H9 (cell line): Measurements from ENCODE around the gene SLC24A3. TPM values are rescaled to one million over a fixed set of nuclear protein-coding genes. Genes with fewer than 3 reads are reported as not detected.

Experiments used
- DNase-seq: peaks from one replicate; pipeline ENCODE4 v3.0.0-alpha.2; 2017
- H2AFZ ChIP-seq: one replicate; pipeline ENCODE4 v1.6.1; 2013; ENCODE audit warnings: mild to moderate bottlenecking, low read length, control low read depth, moderate library complexity
- H2AK5ac ChIP-seq: 2 replicates; pipeline ENCODE4 v1.6.1; 2013; ENCODE audit warnings: low read length, control low read depth, mixed read lengths; ENCODE audit not compliant: insufficient read length
- H2BK120ac ChIP-seq: one replicate; pipeline ENCODE4 v1.6.1; 2013; ENCODE audit warnings: low read depth, mild to moderate bottlenecking, low read length, control low read depth, inconsistent platforms; ENCODE audit not compliant: poor library complexity, severe bottlenecking
- H2BK12ac ChIP-seq: 2 replicates; pipeline ENCODE4 v1.6.1; 2013; ENCODE audit warnings: low read length, control low read depth, mixed read lengths, low read depth; ENCODE audit not compliant: insufficient read length
- H2BK15ac ChIP-seq: 2 replicates; pipeline ENCODE4 v1.6.1; 2013; ENCODE audit warnings: low read depth, low read length, control low read depth
- H2BK20ac ChIP-seq: one replicate; pipeline ENCODE4 v1.6.1; 2013; ENCODE audit warnings: low read depth, mild to moderate bottlenecking, low read length, control low read depth, inconsistent platforms; ENCODE audit not compliant: poor library complexity, severe bottlenecking
- H2BK5ac ChIP-seq: 2 replicates; pipeline ENCODE4 v1.6.1; 2013; ENCODE audit warnings: low read length, control low read depth, mixed read lengths; ENCODE audit not compliant: insufficient read length
- H3K14ac ChIP-seq: 2 replicates; pipeline ENCODE4 v1.6.1; 2013; ENCODE audit warnings: low read length, control low read depth; ENCODE audit not compliant: insufficient read depth
- H3K18ac ChIP-seq: 2 replicates; pipeline ENCODE4 v1.6.1; 2013; ENCODE audit warnings: low read depth, mild to moderate bottlenecking, mixed read lengths, low read length, control low read depth; ENCODE audit not compliant: insufficient read length
- H3K23ac ChIP-seq: 2 replicates; pipeline ENCODE4 v1.6.1; 2013; ENCODE audit warnings: low read length, control low read depth, mixed read lengths, low read depth; ENCODE audit not compliant: insufficient read length
- H3K23me2 ChIP-seq: 2 replicates; pipeline ENCODE4 v1.6.1; 2013; ENCODE audit warnings: low read depth, mild to moderate bottlenecking, mixed read lengths, low read length, control low read depth; ENCODE audit not compliant: insufficient read length, poor library complexity, severe bottlenecking
- H3K27ac ChIP-seq: 2 replicates; pipeline ENCODE4 v1.5.1; 2013; ENCODE audit warnings: low read length, control low read depth, mixed read lengths, low read depth; ENCODE audit not compliant: insufficient read length
- H3K27me3 ChIP-seq: 2 replicates; pipeline ENCODE4 v1.6.1; 2013; ENCODE audit warnings: low read length, control low read depth, inconsistent platforms; ENCODE audit not compliant: insufficient read depth
- H3K4ac ChIP-seq: 2 replicates; pipeline ENCODE4 v1.6.1; 2013; ENCODE audit warnings: low read depth, mild to moderate bottlenecking, control low read depth, inconsistent platforms, low read length, moderate library complexity
- H3K4me1 ChIP-seq: 2 replicates; pipeline ENCODE4 v1.6.1; 2013; ENCODE audit warnings: low read length, control low read depth, inconsistent platforms; ENCODE audit not compliant: insufficient read depth
- H3K4me2 ChIP-seq: 2 replicates; pipeline ENCODE4 v1.6.1; 2013; ENCODE audit warnings: low read length, control low read depth, mixed read lengths; ENCODE audit not compliant: insufficient read length, insufficient read depth
- H3K56ac ChIP-seq: 2 replicates; pipeline ENCODE4 v1.6.1; 2013; ENCODE audit warnings: low read depth, mild to moderate bottlenecking, mixed read lengths, low read length, control low read depth; ENCODE audit not compliant: insufficient read length
- H3K79me1 ChIP-seq: 2 replicates; pipeline ENCODE4 v1.6.1; 2013; ENCODE audit warnings: low read depth, mild to moderate bottlenecking, moderate library complexity, low read length, control low read depth, inconsistent platforms; ENCODE audit not compliant: insufficient read depth, poor library complexity, severe bottlenecking
- H3K79me2 ChIP-seq: 2 replicates; pipeline ENCODE4 v1.6.1; 2013; ENCODE audit warnings: low read length, control low read depth, inconsistent platforms; ENCODE audit not compliant: insufficient read depth
- H3K9ac ChIP-seq: 2 replicates; pipeline ENCODE4 v1.6.1; 2013; ENCODE audit warnings: low read length, control low read depth, mixed read lengths; ENCODE audit not compliant: insufficient read length; ENCODE audit errors: extremely low read depth
- H3K9me3 ChIP-seq: one replicate; pipeline ENCODE4 v1.6.1; 2013; ENCODE audit warnings: low read depth, low read length, inconsistent platforms; ENCODE audit not compliant: control insufficient read depth
- H3T11ph ChIP-seq: one replicate; pipeline ENCODE4 v1.6.1; 2013; ENCODE audit warnings: mild to moderate bottlenecking, low read length, control low read depth, inconsistent platforms
- H4K20me1 ChIP-seq: one replicate; pipeline ENCODE4 v1.6.1; 2013; ENCODE audit not compliant: control insufficient read depth, insufficient read length, insufficient read depth
- H4K5ac ChIP-seq: 2 replicates; pipeline ENCODE4 v1.6.1; 2013; ENCODE audit warnings: low read depth, mild to moderate bottlenecking, mixed read lengths, low read length, control low read depth; ENCODE audit not compliant: insufficient read length
- H4K8ac ChIP-seq: replicated peaks from 2 replicates; pipeline ENCODE4 v1.6.1; 2013; ENCODE audit warnings: low read length, control low read depth, mixed read lengths, low read depth; ENCODE audit not compliant: insufficient read length
- H4K91ac ChIP-seq: 2 replicates; pipeline ENCODE4 v1.6.1; 2013; ENCODE audit warnings: low read depth, mild to moderate bottlenecking, moderate library complexity, mixed read lengths, low read length, control low read depth; ENCODE audit not compliant: insufficient read length
- H3K27ac Mint-ChIP-seq, 3 experiments: 2 replicates in 2 of 3; 3 replicates in 1 of 3; pipeline ENCODE4 v1.8.0; 2020 to 2021; ENCODE audit warnings: mixed read lengths in 3 of 3, mild to moderate bottlenecking in 1 of 3, moderate library complexity in 1 of 3
- H3K27me3 Mint-ChIP-seq: 2 replicates; pipeline ENCODE4 v1.8.0; 2021; ENCODE audit warnings: low read depth, mild to moderate bottlenecking, moderate library complexity, mixed read lengths
- H3K36me3 Mint-ChIP-seq, 3 experiments: 2 replicates in 2 of 3; 3 replicates in 1 of 3; pipeline ENCODE4 v1.8.0; 2020 to 2021; ENCODE audit warnings: low read depth in 3 of 3, mixed read lengths in 3 of 3; ENCODE audit not compliant: insufficient read depth in 1 of 3
- H3K4me1 Mint-ChIP-seq, 2 experiments: 2 replicates each; pipeline ENCODE4 v1.8.0; 2020; ENCODE audit warnings: mixed read lengths in 2 of 2
- H3K4me3 Mint-ChIP-seq, 2 experiments: 2 replicates in 1 of 2; 3 replicates in 1 of 2; pipeline ENCODE4 v1.8.0; 2020 to 2021; ENCODE audit warnings: mild to moderate bottlenecking in 2 of 2, mixed read lengths in 2 of 2, moderate library complexity in 1 of 2
- H3K9me3 Mint-ChIP-seq, 2 experiments: 2 replicates in 1 of 2; 3 replicates in 1 of 2; pipeline ENCODE4 v1.8.0; 2020; ENCODE audit warnings: mild to moderate bottlenecking in 2 of 2, mixed read lengths in 2 of 2, moderate library complexity in 1 of 2
- WGBS: extraction: QIAGEN DNeasy Blood & Tissue Kit; methylation state at CpG from one replicate; pipeline ENCODE4 v1.1.7; 2013; ENCODE audit warnings: missing lambda C conversion rate, low lambda C conversion rate, mixed read lengths; ENCODE audit not compliant: insufficient read length; ENCODE audit errors: extremely low coverage; 5-methylcytosine and 5-hydroxymethylcytosine counted together
- total RNA-seq: library from RNA; stranded (reverse); gene quantifications from 2 replicates; pipeline ENCODE4 v1.2.1, GENCODE V29; 2021
- TF ChIP-seq, protein P1 (sequence below): fragments of 200-600 bp; sonication (generic); conservative IDR thresholded peaks from 3 replicates; pipeline ENCODE4 v1.8.0; 2021; ENCODE audit warnings: antibody characterized with exemption, mild to moderate bottlenecking

SLC24A3 gene
- total RNA-seq, 1 experiment from 2014 or later: 0.83 TPM

DNA sequence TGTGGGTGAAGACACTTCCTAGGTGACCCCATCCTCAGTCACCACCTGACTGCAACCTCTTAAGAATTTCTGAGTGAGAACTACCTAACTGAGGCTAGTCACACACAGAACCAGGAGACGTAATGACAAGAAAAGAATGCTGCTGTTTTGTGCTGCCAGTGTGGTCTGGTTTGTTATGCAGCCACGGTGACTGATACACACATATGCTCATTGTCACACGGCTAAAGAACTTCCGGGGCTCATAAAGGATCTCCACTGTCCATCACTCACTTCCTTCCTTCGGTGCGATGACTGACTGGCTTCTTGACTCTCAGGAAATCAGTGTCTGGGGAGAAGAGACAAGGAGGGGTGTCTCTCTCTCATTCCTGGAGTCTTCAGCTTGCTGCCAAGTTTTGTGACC is 88.0 kb downstream of the SLC24A3 start:
- Histone ChIP-seq H2AK5ac (no peak overlapping the region), H4K8ac (no peak overlapping the region), H3K14ac (no peak overlapping the region), H2BK12ac (no peak overlapping the region), H2BK120ac (no peak overlapping the region), H3K4me1 (peaks cover 3% of the 10 kb centered on the region; the same call in 1 of the 2 replicates), H3K23me2 (no peaks in the 10 kb centered on the region), H3K79me1 (no peaks in the 10 kb centered on the region), H3K9ac (no peak overlapping the region), H3K27ac (no peak overlapping the region), H3T11ph (no peak overlapping the region), H3K9me3 (no peaks in the 10 kb centered on the region), H3K23ac (no peak overlapping the region), H2BK15ac (no peak overlapping the region), H4K20me1 (no peaks in the 10 kb centered on the region), H2BK5ac (no peak overlapping the region), H4K91ac (no peak overlapping the region), H3K18ac (no peak overlapping the region), H3K4me2 (no peak overlapping the region), H4K5ac (no peak overlapping the region), H3K79me2 (no peaks in the 10 kb centered on the region), H2BK20ac (no peak overlapping the region), H3K56ac (no peak overlapping the region), H2AFZ (no peak overlapping the region), H3K27me3 (no peaks in the 10 kb centered on the region), H3K4ac (no peak overlapping the region)
- DNase-seq: no peak
- TF ChIP-seq, protein P1, sequence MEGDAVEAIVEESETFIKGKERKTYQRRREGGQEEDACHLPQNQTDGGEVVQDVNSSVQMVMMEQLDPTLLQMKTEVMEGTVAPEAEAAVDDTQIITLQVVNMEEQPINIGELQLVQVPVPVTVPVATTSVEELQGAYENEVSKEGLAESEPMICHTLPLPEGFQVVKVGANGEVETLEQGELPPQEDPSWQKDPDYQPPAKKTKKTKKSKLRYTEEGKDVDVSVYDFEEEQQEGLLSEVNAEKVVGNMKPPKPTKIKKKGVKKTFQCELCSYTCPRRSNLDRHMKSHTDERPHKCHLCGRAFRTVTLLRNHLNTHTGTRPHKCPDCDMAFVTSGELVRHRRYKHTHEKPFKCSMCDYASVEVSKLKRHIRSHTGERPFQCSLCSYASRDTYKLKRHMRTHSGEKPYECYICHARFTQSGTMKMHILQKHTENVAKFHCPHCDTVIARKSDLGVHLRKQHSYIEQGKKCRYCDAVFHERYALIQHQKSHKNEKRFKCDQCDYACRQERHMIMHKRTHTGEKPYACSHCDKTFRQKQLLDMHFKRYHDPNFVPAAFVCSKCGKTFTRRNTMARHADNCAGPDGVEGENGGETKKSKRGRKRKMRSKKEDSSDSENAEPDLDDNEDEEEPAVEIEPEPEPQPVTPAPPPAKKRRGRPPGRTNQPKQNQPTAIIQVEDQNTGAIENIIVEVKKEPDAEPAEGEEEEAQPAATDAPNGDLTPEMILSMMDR: no peak
- H3K9me3 Mint-ChIP-seq: peaks cover 4 to 9% of the 10 kb centered on the region in 2 experiments
- peaks cover 3 to 4% of the 10 kb centered on the region in 2 experiments; a peak in 3 of 4 replicates for H3K4me1 Mint-ChIP-seq
- no peak overlapping the region for H3K27ac Mint-ChIP-seq
- H3K27me3 Mint-ChIP-seq: peaks cover 4% of the 10 kb centered on the region; the same call in 1 of the 2 replicates
- H3K4me3 Mint-ChIP-seq: no peak overlapping the region
- H3K36me3 Mint-ChIP-seq: peaks cover 0 to 5% (median 0%) of the 10 kb centered on the region in 3 experiments; a peak in 3 of 7 replicates
- no CpG with 5 or more reads among the region's 6 CpGs for WGBS
